Tibial nerve (tissue), 3 donors: ENCODE measurements around the gene SPSB3.

Source experiments
- CTCF ChIP-seq, 5 experiments: fragments of 200-600 bp in 3 of 5; fragments of 450-650 bp in 2 of 5; sonication (generic) in 3 of 5; IDR thresholded peaks; one replicate each; pipeline ENCODE4 v1.5.1; 2016 to 2019; ENCODE audit warnings: antibody characterized with exemption in 5 of 5, mild to moderate bottlenecking in 3 of 5, moderate library complexity in 2 of 5
- POLR2A ChIP-seq, 2 donors: fragments of 450-650 bp; IDR thresholded peaks; one replicate each; pipeline ENCODE4 v1.6.1; 2017; ENCODE audit warnings: antibody characterized with exemption in 2 of 2, mild to moderate bottlenecking in 2 of 2, moderate library complexity in 2 of 2

DNA sequence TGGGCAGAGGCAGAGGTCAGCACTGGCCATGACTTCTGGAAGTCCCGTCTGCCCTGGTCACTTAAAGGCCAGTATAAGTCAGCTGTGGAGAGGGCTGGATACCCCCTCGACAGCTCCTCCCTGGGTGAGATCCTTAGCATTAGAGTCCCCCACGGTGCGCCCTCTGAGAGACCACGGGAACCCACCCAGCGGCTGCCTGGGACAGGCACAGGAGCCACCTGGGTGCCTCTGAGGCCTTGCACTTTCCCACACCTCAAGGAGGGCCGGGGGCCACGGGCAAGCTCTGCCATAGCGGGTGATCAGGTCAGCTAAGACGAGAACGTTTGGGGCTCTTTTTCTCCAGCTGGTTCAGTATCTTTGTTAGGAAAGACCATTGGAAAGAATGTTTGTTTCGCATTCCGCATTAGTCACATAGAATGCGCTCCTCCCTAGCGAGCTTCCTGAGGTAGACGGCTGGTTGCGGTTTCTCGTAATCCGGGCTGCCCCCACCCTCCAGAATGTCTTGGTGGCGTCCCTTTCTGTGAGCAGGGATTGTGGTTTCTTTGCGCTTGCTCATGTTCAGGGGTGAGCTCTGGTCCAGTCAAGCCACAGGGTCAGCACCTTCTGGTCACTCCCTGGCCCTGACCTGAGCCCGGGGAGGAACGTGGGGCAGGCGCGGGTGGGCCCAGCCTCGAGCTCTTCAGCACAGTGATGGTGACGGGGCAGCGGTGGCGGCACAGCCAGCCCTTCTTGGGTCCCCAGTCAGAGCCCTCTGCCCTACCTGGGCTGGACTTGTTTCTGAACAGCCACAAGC, 36.3 kb downstream of the SPSB3 start:
- no peak for TF ChIP-seq CTCF (IDR thresholded peaks at IDR 0.05)
- no peak for TF ChIP-seq POLR2A (IDR thresholded peaks at IDR 0.05)
